ENCODE measurements around the gene PDPN.

Gene PDPN

DNA sequence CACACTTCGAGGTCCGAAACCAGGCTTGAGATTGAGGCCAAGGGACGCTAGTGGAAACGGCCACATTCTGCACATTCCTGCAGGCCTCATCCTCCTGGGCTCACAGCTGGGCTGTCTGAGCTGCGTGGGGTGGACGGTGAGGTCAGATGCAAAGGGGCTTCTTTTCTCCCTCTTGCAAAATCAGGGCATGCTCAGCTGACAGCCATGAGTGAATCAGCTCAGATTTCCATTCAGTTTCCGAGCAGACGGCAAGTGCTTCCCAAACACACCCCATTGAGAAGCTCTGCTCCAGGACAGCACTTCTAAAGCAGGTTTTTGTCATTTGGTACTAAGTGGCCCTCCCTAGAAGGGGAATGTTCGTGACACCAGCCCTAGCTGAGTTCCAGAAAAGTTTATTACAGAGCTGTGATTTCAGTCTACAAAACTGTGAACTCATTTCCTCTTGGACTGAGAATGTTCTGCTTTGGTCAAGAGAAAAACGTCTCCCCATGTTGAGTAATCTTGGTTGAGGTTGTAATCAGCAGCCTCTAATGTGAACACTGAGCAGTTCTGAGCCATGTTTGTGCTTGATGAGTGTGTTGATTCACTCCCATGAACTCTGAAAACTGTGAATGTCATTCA, 10.0 kb downstream of the PDPN start:
- H3K27ac ChIP-seq: no peak overlapping the region
- H3K9ac ChIP-seq (ENCODE audit: insufficient read length): no peak overlapping the region
- no peaks in the 10 kb centered on the region for H3K36me3 ChIP-seq (ENCODE audit: insufficient read depth, low read length)
- H3K9me3 ChIP-seq (ENCODE audit: low read depth, low read length): no peaks in the 10 kb centered on the region
- TF ChIP-seq POLR2AphosphoS5 (IDR thresholded peaks at IDR 0.05; ENCODE audit: borderline replicate concordance, low read depth, low read length) (no peak), EZH2 (IDR thresholded peaks at IDR 0.05) (no peak), FOXP2 (optimal IDR thresholded peaks at IDR 0.05; ENCODE audit: control extremely low read depth, extremely low read length, insufficient read depth) (no peak)
- no peak overlapping the region for H3K4me3 ChIP-seq
- DNase-seq (ENCODE audit: low read depth, low spot score): no peak

DNA sequence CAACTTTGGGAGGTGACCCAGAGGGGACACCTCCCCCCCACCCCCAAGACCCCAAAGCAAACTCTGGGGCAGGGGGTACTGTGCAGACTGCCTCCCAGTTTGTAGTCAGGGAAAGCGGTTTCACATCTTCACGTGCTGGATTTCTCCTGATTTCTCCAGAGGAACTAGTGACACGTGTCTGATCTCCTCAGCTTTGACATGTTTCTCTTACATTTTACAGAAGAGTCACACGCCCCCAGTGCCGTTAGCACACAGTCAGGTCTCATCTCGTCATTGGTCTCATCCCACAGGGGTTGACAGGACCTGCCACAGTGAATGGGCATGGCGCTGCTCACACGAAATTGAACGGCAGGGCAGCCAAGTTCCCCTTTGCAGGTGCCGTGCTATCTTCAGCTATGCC, 11.8 kb downstream of the PDPN start:
- Histone ChIP-seq H3K27ac (no peak overlapping the region), H3K9me3 (ENCODE audit: low read depth, low read length) (no peaks in the 10 kb centered on the region), H3K4me3 (no peak overlapping the region), H3K9ac (ENCODE audit: insufficient read length) (no peak overlapping the region), H3K36me3 (ENCODE audit: insufficient read depth, low read length) (no peaks in the 10 kb centered on the region)
- TF ChIP-seq FOXP2 (optimal IDR thresholded peaks at IDR 0.05; ENCODE audit: control extremely low read depth, extremely low read length, insufficient read depth): no peak
- TF ChIP-seq POLR2AphosphoS5 (IDR thresholded peaks at IDR 0.05; ENCODE audit: borderline replicate concordance, low read depth, low read length): no peak
- DNase-seq (ENCODE audit: low read depth, low spot score): no peak

DNA sequence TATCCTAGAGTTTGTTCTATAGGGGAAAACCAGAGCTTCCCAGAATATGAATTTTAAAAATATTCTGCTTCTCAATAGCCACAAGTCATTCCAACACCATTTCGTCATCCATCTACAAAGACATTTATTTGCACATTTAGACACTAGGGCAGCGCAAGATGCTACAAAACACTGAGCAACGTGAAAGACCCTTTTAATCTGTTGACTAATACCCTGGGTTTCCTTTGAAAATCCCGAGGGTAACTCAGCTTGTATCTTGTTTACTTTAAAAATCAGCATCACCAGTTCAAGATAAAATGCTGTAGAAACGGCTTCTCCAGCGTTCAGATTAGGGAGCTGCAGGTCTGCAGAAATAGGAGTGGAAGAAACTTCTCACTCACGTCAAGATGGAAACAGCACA, 13.5 kb downstream of the PDPN start:
- Histone ChIP-seq H3K9ac (ENCODE audit: insufficient read length) (no peak overlapping the region), H3K27ac (no peak overlapping the region), H3K9me3 (ENCODE audit: low read depth, low read length) (no peaks in the 10 kb centered on the region), H3K36me3 (ENCODE audit: insufficient read depth, low read length) (no peaks in the 10 kb centered on the region), H3K4me3 (no peak overlapping the region)
- TF ChIP-seq FOXP2 (optimal IDR thresholded peaks at IDR 0.05; ENCODE audit: control extremely low read depth, extremely low read length, insufficient read depth) (no peak), POLR2AphosphoS5 (IDR thresholded peaks at IDR 0.05; ENCODE audit: borderline replicate concordance, low read depth, low read length) (no peak), EZH2 (IDR thresholded peaks at IDR 0.05) (no peak)
- DNase-seq (ENCODE audit: low read depth, low spot score): no peak

DNA sequence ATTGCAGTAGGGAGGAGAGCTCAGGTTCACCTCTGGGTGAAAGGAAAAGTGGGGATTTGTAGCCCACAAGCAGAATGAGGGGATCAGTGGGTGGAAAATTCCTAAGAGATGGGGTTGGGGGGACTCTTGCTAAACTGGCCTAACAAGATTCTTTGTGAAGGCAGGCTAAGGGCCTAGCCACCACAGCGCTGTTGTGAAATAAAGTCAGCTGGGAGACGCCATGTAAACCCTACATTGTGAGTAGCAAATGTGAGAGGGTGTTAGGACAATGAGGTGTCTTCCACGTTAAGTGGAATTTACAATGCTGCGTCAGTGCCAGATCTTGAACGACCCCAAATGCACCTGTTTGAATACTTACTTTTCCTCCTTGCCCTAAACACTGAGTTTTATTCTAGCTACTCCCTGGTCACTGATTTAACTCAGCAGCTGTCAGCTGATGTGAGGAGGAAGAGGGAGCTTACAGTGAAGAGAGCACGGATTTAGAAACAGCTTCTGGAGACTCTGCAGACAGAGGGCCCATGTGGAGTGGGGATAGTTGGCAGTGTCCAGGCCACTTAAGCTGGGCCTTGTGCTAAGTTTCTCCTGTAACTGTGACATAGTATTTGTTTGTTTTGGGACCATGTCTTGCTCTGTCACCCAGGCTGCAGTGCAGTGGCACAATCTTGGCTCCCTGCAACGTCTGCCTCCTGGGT, 17.3 kb downstream of the PDPN start:
- Histone ChIP-seq H3K9ac (ENCODE audit: insufficient read length) (no peak overlapping the region), H3K4me3 (no peak overlapping the region), H3K36me3 (ENCODE audit: insufficient read depth, low read length) (no peaks in the 10 kb centered on the region), H3K27ac (no peak overlapping the region), H3K9me3 (ENCODE audit: low read depth, low read length) (no peaks in the 10 kb centered on the region)
- no peak for DNase-seq (ENCODE audit: low read depth, low spot score)
- TF ChIP-seq EZH2 (IDR thresholded peaks at IDR 0.05) (no peak), FOXP2 (optimal IDR thresholded peaks at IDR 0.05; ENCODE audit: control extremely low read depth, extremely low read length, insufficient read depth) (no peak), POLR2AphosphoS5 (IDR thresholded peaks at IDR 0.05; ENCODE audit: borderline replicate concordance, low read depth, low read length) (no peak)

DNA sequence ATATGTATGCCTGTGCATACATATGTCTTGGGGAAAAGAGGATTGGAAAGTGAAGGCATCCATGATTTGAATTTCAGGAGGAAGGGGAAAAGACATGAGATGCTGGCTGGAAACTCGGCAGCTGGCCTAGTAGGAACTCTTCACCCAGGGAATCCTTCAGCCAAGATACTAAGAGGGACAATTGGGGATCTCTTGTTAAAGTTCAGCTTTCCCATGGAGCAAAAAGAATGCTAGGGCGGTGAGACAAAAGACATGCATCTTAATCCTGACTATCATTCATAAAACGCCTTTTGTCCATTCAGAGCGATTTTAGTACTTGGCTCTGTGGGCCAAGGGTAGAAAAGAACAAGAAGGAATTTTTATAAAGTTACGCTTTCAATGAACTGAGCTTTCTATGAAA, 20.5 kb downstream of the PDPN start:
- Histone ChIP-seq H3K9ac (ENCODE audit: insufficient read length) (no peak overlapping the region), H3K9me3 (ENCODE audit: low read depth, low read length) (no peaks in the 10 kb centered on the region), H3K4me3 (no peak overlapping the region), H3K36me3 (ENCODE audit: insufficient read depth, low read length) (no peaks in the 10 kb centered on the region), H3K27ac (no peak overlapping the region)
- TF ChIP-seq POLR2AphosphoS5 (IDR thresholded peaks at IDR 0.05; ENCODE audit: borderline replicate concordance, low read depth, low read length): no peak
- no peak for TF ChIP-seq EZH2 (IDR thresholded peaks at IDR 0.05)
- TF ChIP-seq FOXP2 (optimal IDR thresholded peaks at IDR 0.05; ENCODE audit: control extremely low read depth, extremely low read length, insufficient read depth): no peak
- no peak for DNase-seq (ENCODE audit: low read depth, low spot score)

DNA sequence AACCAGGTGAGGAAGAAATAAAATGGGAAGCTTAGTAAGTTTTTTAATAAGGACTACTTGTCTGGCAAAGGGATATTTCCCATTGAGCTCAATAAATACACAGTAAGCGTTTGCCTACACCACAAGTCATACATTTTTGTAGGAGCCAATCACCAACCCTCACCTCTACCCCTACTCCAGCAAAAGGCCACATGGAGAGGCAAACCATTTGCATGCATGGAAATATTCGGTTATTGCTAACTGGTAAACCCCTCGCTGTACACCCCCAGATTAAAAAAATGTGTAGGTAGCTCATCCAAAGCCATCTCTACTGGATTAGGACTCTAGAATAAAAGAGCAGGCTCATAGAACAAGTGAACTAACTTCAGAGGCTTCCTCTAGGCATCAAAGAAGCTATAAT, 21.1 kb downstream of the PDPN start:
- no peaks in the 10 kb centered on the region for H3K9me3 ChIP-seq (ENCODE audit: low read depth, low read length)
- H3K27ac ChIP-seq: no peak overlapping the region
- no peak overlapping the region for H3K9ac ChIP-seq (ENCODE audit: insufficient read length)
- no peak overlapping the region for H3K4me3 ChIP-seq
- no peak for TF ChIP-seq POLR2AphosphoS5 (IDR thresholded peaks at IDR 0.05; ENCODE audit: borderline replicate concordance, low read depth, low read length)
- no peak for TF ChIP-seq FOXP2 (optimal IDR thresholded peaks at IDR 0.05; ENCODE audit: control extremely low read depth, extremely low read length, insufficient read depth)
- TF ChIP-seq EZH2 (IDR thresholded peaks at IDR 0.05): no peak
- DNase-seq (ENCODE audit: low read depth, low spot score): no peak
- no peaks in the 10 kb centered on the region for H3K36me3 ChIP-seq (ENCODE audit: insufficient read depth, low read length)

DNA sequence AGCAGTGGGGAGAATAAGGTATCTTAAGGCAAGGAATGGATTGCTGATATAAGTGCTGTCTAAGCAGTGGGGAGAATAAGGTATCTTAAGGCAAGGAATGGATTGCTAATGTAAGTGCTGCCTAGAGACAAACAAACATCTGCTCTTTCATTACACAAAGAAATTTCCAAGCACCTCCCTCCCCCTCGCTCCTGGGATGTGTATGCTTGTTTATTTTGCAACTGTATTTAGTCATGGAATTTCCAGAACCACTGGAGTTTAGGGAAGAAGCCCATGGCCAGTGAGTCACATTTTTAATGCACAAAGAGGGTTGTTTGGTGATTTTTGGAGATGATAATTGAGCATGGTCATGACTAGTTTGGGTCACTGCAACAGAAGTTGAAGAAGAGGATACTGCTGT, 21.5 kb downstream of the PDPN start:
- TF ChIP-seq EZH2 (IDR thresholded peaks at IDR 0.05): no peak
- no peak for TF ChIP-seq POLR2AphosphoS5 (IDR thresholded peaks at IDR 0.05; ENCODE audit: borderline replicate concordance, low read depth, low read length)
- no peak for TF ChIP-seq FOXP2 (optimal IDR thresholded peaks at IDR 0.05; ENCODE audit: control extremely low read depth, extremely low read length, insufficient read depth)
- Histone ChIP-seq H3K9me3 (ENCODE audit: low read depth, low read length) (no peaks in the 10 kb centered on the region), H3K36me3 (ENCODE audit: insufficient read depth, low read length) (no peaks in the 10 kb centered on the region), H3K9ac (ENCODE audit: insufficient read length) (no peak overlapping the region), H3K4me3 (no peak overlapping the region), H3K27ac (no peak overlapping the region)
- DNase-seq (ENCODE audit: low read depth, low spot score): no peak

DNA sequence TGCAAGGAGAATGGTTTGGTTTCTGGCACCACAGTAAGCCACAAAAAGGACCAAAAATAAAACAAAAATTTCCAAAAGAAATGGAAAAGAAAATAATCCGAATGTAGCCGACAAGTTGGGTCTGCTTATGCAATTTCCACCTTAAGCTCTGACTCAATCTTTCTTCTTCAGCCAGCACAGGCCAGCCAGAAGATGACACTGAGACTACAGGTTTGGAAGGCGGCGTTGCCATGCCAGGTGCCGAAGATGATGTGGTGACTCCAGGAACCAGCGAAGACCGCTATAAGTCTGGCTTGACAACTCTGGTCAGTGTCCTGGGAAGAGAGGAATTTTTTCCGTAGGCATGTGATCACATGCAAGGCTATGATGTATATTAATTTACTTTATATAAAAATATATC, 23.4 kb downstream of the PDPN start:
- no peak for DNase-seq (ENCODE audit: low read depth, low spot score)
- Histone ChIP-seq H3K36me3 (ENCODE audit: insufficient read depth, low read length) (no peaks in the 10 kb centered on the region), H3K9ac (ENCODE audit: insufficient read length) (no peak overlapping the region), H3K27ac (no peak overlapping the region), H3K4me3 (no peak overlapping the region), H3K9me3 (ENCODE audit: low read depth, low read length) (no peaks in the 10 kb centered on the region)
- no peak for TF ChIP-seq POLR2AphosphoS5 (IDR thresholded peaks at IDR 0.05; ENCODE audit: borderline replicate concordance, low read depth, low read length)
- no peak for TF ChIP-seq EZH2 (IDR thresholded peaks at IDR 0.05)
- TF ChIP-seq FOXP2 (optimal IDR thresholded peaks at IDR 0.05; ENCODE audit: control extremely low read depth, extremely low read length, insufficient read depth): no peak

All from SK-N-MC (cell line).